T-helper 1 cell (primary cell): ENCODE measurements around the gene MRPL22.
"Not testable (repeated sequence)": the region's sequence is repeated elsewhere in the genome, so short reads cannot be mapped to it uniquely, and the experiment has no call there.

Experiments used
- DNase-seq, 5 donors: peaks; one replicate each; pipeline ENCODE4 v3.0.0-alpha.2; 2012 to 2020

The MRPL22 gene

DNA sequence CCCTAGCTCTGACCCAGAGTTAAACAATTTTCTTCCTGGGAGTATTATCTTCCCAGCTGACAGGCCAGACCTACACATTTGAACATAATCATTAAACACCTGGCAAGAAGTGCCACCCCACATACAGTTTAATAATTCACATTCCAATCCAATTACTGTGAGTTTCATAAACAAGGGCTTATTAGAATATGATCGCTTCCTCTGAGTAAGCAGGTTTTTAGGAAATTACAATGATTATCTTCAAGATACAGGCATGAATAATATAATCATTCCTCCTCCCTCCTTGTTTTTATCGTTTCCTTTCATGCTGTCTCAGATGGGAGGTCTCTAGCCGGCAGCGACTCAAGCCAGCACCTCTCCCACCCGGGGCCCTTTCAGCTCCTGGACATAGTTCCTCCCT is 56.9 kb downstream of the MRPL22 start:
- DNase-seq, result no peak

DNA sequence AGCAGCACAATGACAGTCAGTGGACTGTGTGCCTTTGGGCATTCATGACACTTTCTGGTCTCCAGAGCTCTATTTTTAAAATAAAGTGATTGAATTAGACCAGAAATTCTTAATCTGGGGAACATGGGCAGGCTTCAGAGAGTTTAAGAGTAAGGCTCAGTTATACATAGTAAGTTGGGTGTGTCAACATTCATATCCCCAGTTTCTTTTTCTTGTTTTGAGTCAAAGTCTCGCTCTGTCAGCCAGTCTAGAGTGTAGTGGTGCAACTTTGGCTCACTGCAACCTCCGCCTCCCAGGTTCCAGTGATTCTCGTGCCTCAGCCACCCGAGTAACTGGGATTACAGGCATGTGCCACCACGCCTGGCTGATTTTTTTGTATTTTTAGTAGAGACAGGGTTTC is 59.0 kb downstream of the MRPL22 start:
- DNase-seq, result no peak

- DNase-seq, result no peak
Observed at GRCh38 chr5:155001523-155001922, 60.6 kb downstream of the MRPL22 start.

- DNase-seq, result not testable (repeated sequence)
Observed at GRCh38 chr5:155002722-155003121, 61.8 kb downstream of the MRPL22 start.

DNA sequence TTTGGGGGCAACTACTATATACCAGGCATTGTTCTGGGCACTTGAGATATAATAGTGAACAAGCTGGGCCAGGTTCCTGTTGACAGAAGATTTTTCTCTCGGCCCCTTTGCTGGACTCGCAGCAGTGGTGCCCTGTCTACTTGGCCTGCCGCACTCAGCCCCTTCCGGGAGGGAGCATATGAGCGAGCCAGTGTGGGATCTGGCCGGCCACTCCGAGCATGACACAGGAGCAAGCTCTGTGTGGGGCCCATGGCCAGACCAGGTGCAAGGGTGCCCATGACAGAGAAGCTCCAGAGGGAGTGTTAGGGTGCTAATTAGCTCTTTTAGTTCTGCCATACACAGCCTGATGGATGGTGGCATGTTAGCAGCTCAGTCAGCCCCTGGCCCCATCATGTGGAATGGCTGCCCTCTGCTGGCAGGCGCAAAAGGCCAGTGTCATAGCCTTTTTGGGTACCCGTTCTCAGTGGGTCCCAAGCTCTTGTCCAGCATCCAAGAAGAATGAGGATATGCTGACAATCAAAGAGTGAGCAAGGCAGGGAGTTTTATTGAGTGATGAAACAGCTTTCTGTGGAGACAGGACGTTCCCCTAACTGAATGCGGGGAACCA is 63.4 kb downstream of the MRPL22 start:
- DNase-seq, result peak in 1 of 5 donors; percentile 2

DNA sequence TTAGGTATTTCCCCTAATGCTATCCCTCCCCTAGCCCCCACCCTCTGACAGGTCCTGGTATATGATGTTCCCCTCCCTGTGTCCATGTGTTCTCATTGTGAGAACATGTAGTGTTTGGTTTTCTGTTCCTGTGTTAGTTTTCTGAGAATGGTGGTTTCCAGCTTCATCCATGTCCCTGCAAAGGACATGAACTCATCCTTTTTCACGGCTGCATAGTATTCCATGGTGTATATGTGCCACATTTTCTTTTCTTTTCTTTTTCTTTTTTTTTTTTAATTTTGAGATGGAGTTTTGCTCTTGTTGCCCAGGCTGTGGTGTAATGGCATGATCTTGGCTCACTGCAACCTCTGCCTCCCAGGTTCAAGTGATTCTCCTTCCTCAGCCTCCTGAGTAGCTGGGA is 65.4 kb downstream of the MRPL22 start:
- DNase-seq, result not testable (repeated sequence)

DNA sequence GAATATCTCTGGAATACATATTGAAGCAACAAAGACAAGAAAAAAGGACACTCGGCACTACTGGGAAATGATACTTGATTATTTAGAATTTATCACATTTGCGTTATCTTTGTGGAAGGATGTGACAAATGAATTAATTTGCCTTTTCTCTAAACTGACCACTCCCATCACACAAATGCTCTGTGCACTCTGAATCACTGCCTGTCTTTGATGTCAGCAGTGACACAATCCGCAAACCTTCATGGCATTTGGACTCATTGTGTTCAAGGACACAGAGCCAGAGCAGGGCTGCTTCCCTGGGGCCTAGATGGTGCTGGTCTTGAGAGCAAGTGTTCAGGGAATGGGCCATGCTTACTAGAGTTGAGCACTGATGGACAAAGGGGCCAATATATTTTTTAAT is 67.8 kb downstream of the MRPL22 start:
- no peak for DNase-seq

GRCh38 chr5:155010881-155011280 is 70.0 kb downstream of the MRPL22 start:
- DNase-seq, result no peak

DNA sequence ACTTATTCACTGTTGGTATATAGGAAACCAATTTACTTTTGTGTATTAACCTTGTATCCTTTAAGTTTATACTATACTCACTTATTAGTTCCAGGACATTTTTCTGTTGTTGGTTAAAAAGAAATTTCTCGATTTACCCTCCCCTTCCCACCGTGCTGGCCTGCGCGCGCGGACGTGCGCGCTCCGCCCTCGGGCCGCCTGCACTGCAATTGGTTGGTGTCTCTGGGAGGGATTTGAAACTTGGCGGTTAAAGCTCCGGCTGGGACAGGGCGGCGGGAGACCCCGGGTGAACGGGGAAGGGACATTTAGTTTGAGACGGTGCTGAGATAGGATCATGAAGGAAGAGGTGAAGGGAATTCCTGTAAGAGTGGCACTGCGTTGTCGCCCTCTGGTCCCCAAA is 72.7 kb downstream of the MRPL22 start, which contains the start of gene KIF4B:
KIF4B (plus strand) TSS at position 230 of the 400 bp plus-strand sequence; CDS start at position 335, 105 bp downstream.
- no peak for DNase-seq

- peak in 1 of 5 donors; percentile 9 for DNase-seq
Observed at GRCh38 chr5:155015239-155015638, 74.4 kb downstream of the MRPL22 start.

- peak in 1 of 5 donors; percentile 20 for DNase-seq
Observed at GRCh38 chr5:155017610-155018009, 76.7 kb downstream of the MRPL22 start.
